ENCODE data around the gene AJM1. TPM values are rescaled to one million over a fixed set of nuclear protein-coding genes. Genes with fewer than 3 reads are reported as not detected.

The AJM1 gene
- total and polyA plus RNA-seq, 2 of the 8 experiments (the other 6 are each of a cell fraction or from before 2014, with no cell fraction given), result 0.12 to 0.97 TPM

DNA sequence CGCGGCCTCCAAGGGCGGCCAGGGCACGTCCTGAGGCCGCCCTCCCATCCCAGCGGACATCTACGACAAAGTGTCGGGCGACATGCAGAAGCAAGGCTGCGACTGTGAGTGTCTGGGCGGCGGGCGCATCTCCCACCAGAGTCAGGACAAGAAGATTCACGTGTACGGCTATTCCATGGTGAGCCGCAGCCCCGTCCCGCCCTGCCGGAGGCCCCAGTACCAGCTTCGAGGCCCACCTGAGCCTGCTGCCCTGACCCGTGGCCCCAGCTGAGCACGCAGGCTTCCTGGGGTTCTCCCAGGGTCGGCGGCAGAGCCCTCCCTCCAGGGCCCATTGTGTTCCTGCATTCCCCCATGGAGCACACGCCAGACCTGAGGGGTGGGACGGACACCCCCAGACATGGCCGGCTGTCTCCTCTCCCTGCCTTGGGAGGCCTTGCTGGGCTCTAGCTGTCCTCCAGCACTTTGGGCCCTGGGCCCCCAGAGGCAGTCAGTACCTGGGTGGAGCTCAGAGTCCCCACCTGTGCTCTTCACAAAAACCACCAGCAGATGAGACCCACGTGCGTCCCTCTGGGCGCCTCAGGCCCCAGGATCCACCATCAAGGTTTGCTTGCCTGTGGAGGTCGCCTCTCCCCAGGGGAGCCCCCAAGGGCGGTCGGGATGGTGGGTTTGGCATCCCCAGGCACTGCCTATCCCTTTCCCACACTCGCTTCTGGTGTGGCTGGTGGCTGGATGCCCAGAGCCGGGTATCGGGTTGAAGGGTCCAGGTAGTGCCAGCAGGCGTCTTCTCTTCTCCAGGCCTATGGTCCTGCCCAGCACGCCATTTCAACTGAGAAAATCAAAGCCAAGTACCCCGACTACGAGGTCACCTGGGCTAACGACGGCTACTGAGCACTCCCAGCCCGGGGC is 7.9 kb downstream of the AJM1 start:
- no peak for FAIRE-seq

More for the DNA sequence above, 7.9 kb downstream of the AJM1 start:
- no peak overlapping the region for H2AFZ ChIP-seq (ENCODE audit: low read length)
- peak overlapping the region; percentile 1; the same call in 1 of the 2 replicates for H2BK12ac ChIP-seq (ENCODE audit: low read depth, low read length)
- H3K9me3 ChIP-seq (ENCODE audit: insufficient read depth in 2 of 2, low read depth in 1 of 2, low read length in 1 of 2), result no peaks in the 10 kb centered on the region
- H3K4ac ChIP-seq (replicated peaks; ENCODE audit: insufficient read length, low read depth, low read length), result no peak overlapping the region
- no peak overlapping the region for H2BK120ac ChIP-seq (replicated peaks; ENCODE audit: low read depth, low read length)
- peaks cover 0 to 7% (median 3%) of the 10 kb centered on the region in 4 experiments; a peak in 4 of 8 replicates for H3K36me3 ChIP-seq (ENCODE audit: control insufficient read depth in 2 of 4, insufficient read depth in 4 of 4, low read length in 3 of 4)
- H3K79me2 ChIP-seq (ENCODE audit: control insufficient read depth in 1 of 2, insufficient read depth in 2 of 2, low read length in 2 of 2), result no peaks in the 10 kb centered on the region
- H3K23ac ChIP-seq (ENCODE audit: insufficient read length), result no peak overlapping the region
- DNase-seq (ENCODE audit: low read depth in 1 of 2, low spot score in 2 of 2), result no peak
- H3K56ac ChIP-seq (replicated peaks; ENCODE audit: insufficient read length, low read depth, low read length), result no peak overlapping the region
- H3K4me2 ChIP-seq (ENCODE audit: insufficient read depth in 1 of 2, low read depth in 2 of 2, low read length in 2 of 2), result peak overlapping the region; percentile 75 to 98
- H3K79me1 ChIP-seq (ENCODE audit: low read depth, low read length), result no peaks in the 10 kb centered on the region; the same call in 1 of the 2 replicates
- H2BK5ac ChIP-seq (ENCODE audit: low read depth, low read length), result peak overlapping the region; percentile 98; the same call in 1 of the 2 replicates
- H3K14ac ChIP-seq (ENCODE audit: insufficient read length), result no peak overlapping the region
- H2AK5ac ChIP-seq (ENCODE audit: low read depth, low read length), result no peak overlapping the region
- H4K8ac ChIP-seq (ENCODE audit: extremely low read depth, insufficient read depth, low read length), result no peak overlapping the region; the same call in 1 of the 2 replicates
- POLR2A ChIA-PET (ENCODE audit: partially characterized antibody), result interaction anchor here (0.6 to 16.2 kb wide), 7 partner anchors 11 to 74 kb away, joined by 3 to 248 read pairs (median 4); partner anchors contain the start of genes AJM1 and EDF1
- H3K18ac ChIP-seq (ENCODE audit: extremely low read depth, low read length), result peak overlapping the region; percentile 19; the same call in 1 of the 2 replicates
- H3K4me1 ChIP-seq (replicated peaks in 1 of 4; ENCODE audit: control insufficient read depth in 3 of 4, insufficient read depth in 4 of 4, low read length in 3 of 4), result peaks cover 0 to 18% (median 8%) of the 10 kb centered on the region in 4 experiments; a peak in 5 of 7 replicates
- H3K23me2 ChIP-seq (ENCODE audit: low read depth, low read length), result peaks cover 13% of the 10 kb centered on the region
- CTCF ChIA-PET (ENCODE audit: partially characterized antibody), result interaction anchor here (1.5 kb wide), 1 partner anchor 9 kb away, joined by 5 read pairs; no protein-coding TSS in a partner anchor
- peaks cover 7 to 8% of the 10 kb centered on the region in 2 experiments for H4K20me1 ChIP-seq (replicated peaks in 1 of 2; ENCODE audit: control insufficient read depth in 1 of 2, insufficient read depth in 2 of 2, low read length in 2 of 2)
- H3K9ac ChIP-seq (replicated peaks in 1 of 4; ENCODE audit: extremely low read depth in 1 of 4, low read depth in 3 of 4, low read length in 3 of 4), result peak overlapping the region in 2 of 4 experiments; percentile 45 to 55; a peak in 1 of 7 replicates
- H3K27ac ChIP-seq (ENCODE audit: low read depth, low read length), result peak overlapping the region; percentile 67
- peak overlapping the region; percentile 15 for H4K5ac ChIP-seq (ENCODE audit: insufficient read length, low read depth, low read length)
- H3K4me3 ChIP-seq (ENCODE audit: extremely low read depth in 1 of 4, insufficient read depth in 2 of 4, low read depth in 3 of 4, low read length in 4 of 4), result peak overlapping the region; percentile 56 to 89 (median 72)
- peaks cover 2 to 12% (median 7%) of the 10 kb centered on the region in 4 experiments; a peak in 6 of 7 replicates for H3K27me3 ChIP-seq (replicated peaks in 1 of 4; ENCODE audit: control insufficient read depth in 3 of 4, extremely low read depth in 1 of 4, insufficient read depth in 3 of 4, low read length in 3 of 4)
- no peak overlapping the region for H2BK20ac ChIP-seq (ENCODE audit: low read length)
- no peak for TF ChIP-seq JUND (IDR thresholded peaks at IDR 0.05; ENCODE audit: low read length)
- peak; percentile 46; the same call in 1 of the 2 replicates for TF ChIP-seq POLR2AphosphoS5 (IDR thresholded peaks at IDR 0.05; ENCODE audit: low read depth, low read length)
- no peak overlapping the region; the same call in 1 of the 2 replicates for H2BK15ac ChIP-seq (ENCODE audit: low read length)
- no peak overlapping the region for H4K91ac ChIP-seq (replicated peaks; ENCODE audit: insufficient read length, low read length)
- WGBS, 2 experiments (ENCODE audit: extremely low coverage in 1 of 2, insufficient coverage in 1 of 2, insufficient read length in 1 of 2, insufficient replicate concordance in 2 of 2, low coverage in 1 of 2, low lambda C conversion rate in 2 of 2, missing lambda C conversion rate in 1 of 2), result 76% methylated on average over 43 of the region's 43 CpGs; no CpG with 5 or more reads in 1 of the 2 experiments

Data from H1 (cell line).